ENCODE data around the gene BRS3.

BRS3 gene

GRCh38 chrX:136496186-136496763 lies 8.5 kb downstream of the BRS3 start:
- DNase-seq, result no peak

- DNase-seq, result peak; percentile 38 to 89 (median 76)
Measured at GRCh38 chrX:136496764-136497555, 9.2 kb downstream of the BRS3 start.

GRCh38 chrX:136497556-136498052 lies 9.9 kb downstream of the BRS3 start, which contains the start of gene HTATSF1:
Gene HTATSF1, plus strand, starts transcription at chrX:136497592. Its CDS starts 93 bp downstream, at chrX:136497685.
- peak in 2 of 14 donors; percentile 15 to 28 for DNase-seq

- DNase-seq, result no peak
Measured at GRCh38 chrX:136519069-136519468, 31.3 kb downstream of the BRS3 start.

GRCh38 chrX:136523770-136524169 lies 36.0 kb downstream of the BRS3 start:
- DNase-seq, result no peak

GRCh38 chrX:136525738-136526606 lies 38.2 kb downstream of the BRS3 start:
- DNase-seq, result peak in 7 of 14 donors; percentile 0 to 22 (median 2)

- DNase-seq, result no peak
Measured at GRCh38 chrX:136528645-136529315, 41.0 kb downstream of the BRS3 start.

- no peak for DNase-seq
Measured at GRCh38 chrX:136529795-136530194, 42.0 kb downstream of the BRS3 start.

GRCh38 chrX:136531951-136532350 lies 44.2 kb downstream of the BRS3 start, which contains the start of gene VGLL1:
Gene VGLL1, plus strand, starts transcription at chrX:136532215. Its CDS starts 3,806 bp downstream, at chrX:136536021.
- DNase-seq, result no peak

GRCh38 chrX:136534131-136534530 lies 46.4 kb downstream of the BRS3 start:
- DNase-seq, result no peak

- no peak for DNase-seq
Measured at GRCh38 chrX:136538811-136539210, 51.1 kb downstream of the BRS3 start.

- DNase-seq, result no peak
Measured at GRCh38 chrX:136540226-136540625, 52.5 kb downstream of the BRS3 start.

GRCh38 chrX:136541294-136541693 lies 53.5 kb downstream of the BRS3 start:
- no peak for DNase-seq

GRCh38 chrX:136542281-136542680 lies 54.5 kb downstream of the BRS3 start:
- DNase-seq, result no peak
